Left lung (tissue), 10 donors: ENCODE data around the gene SOHLH1. TPM values are rescaled to one million over a fixed set of nuclear protein-coding genes. Genes with fewer than 3 reads are reported as not detected.

ENCODE experiments used
- ATAC-seq: fragments of 200-7000 bp; cut with Tn5 transposase; one replicate; pipeline ENCODE4 v1.9.1; 2020; ENCODE audit warnings: moderate library complexity
- DNase-seq, 4 donors: peaks; one replicate each; pipeline ENCODE4 v3.0.0-alpha.2; 2013 to 2020
- H3K27ac ChIP-seq, 2 donors: fragments of 200-600 bp; sonication (generic) in 1 of 2; one replicate each; pipeline versions ENCODE4 v1.5.0 to v1.8.0; 2020 to 2021
- H3K27me3 ChIP-seq, 2 donors: fragments of 200-600 bp; sonication (generic) in 1 of 2; one replicate each; pipeline versions ENCODE4 v1.5.0 to v1.8.0; 2020 to 2021
- H3K36me3 ChIP-seq, 2 donors: fragments of 200-600 bp; sonication (generic) in 1 of 2; one replicate each; pipeline versions ENCODE4 v1.5.0 to v1.8.0; 2020 to 2021
- H3K4me1 ChIP-seq, 2 donors: fragments of 200-600 bp; one replicate each; pipeline ENCODE4 v1.8.0; 2021
- H3K4me3 ChIP-seq, 2 donors: fragments of 200-600 bp; sonication (generic) in 1 of 2; one replicate each; pipeline versions ENCODE4 v1.5.0 to v1.8.0; 2020 to 2021; ENCODE audit warnings: mild to moderate bottlenecking in 1 of 2
- H3K9me3 ChIP-seq, 2 donors: fragments of 200-600 bp; sonication (generic) in 1 of 2; one replicate each; pipeline versions ENCODE4 v1.5.0 to v1.8.0; 2020 to 2021
- CTCF ChIP-seq, 2 donors: fragments of 200-600 bp; sonication (generic) in 1 of 2; IDR thresholded peaks; one replicate each; pipeline versions ENCODE4 v1.5.0 to v1.8.0; 2021; ENCODE audit warnings: antibody characterized with exemption in 2 of 2
- intact Hi-C, 2 donors: fragments of 100-400 bp; cut with DNase I; formaldehyde crosslinking; loops; one replicate each; pipeline versions ENCODE4 v1.11.2 to v1.14.2; 2022
- polyA plus RNA-seq, 6 donors: library from polyadenylated mRNA; unstranded; fragments of 120-200 nt; gene quantifications; one replicate each; pipeline ENCODE4 v1.2.1, GENCODE V29; 2013; ENCODE audit not compliant: insufficient read length in 6 of 6
- total RNA-seq, 2 donors: library from RNA; stranded (reverse); fragmentation: NEBNext Ultra II Directional; extraction: Animal tissue kit (Norgen Biotek cat#: 25700); gene quantifications; one replicate each; pipeline ENCODE4 v1.2.1, GENCODE V29; 2021
- donor health status: DM: no; HTN: yes; CAD: no.
- donor health status: DM: no; HTN: no; CAD: no.

The SOHLH1 gene
- total and polyA plus RNA-seq, 8 donors: not detected

- no peak for TF ChIP-seq CTCF (IDR thresholded peaks at IDR 0.05)
- Histone ChIP-seq H3K27ac (no peak overlapping the region), H3K9me3 (peaks cover 0 to 56% of the 10 kb centered on the region in 2 donors), H3K4me1 (no peaks in the 10 kb centered on the region), H3K4me3 (no peak overlapping the region), H3K36me3 (no peaks in the 10 kb centered on the region), H3K27me3 (no peaks in the 10 kb centered on the region)
- intact Hi-C loops: no loop called here
- DNase-seq (no peak), ATAC-seq (no peak)
These were observed 50.5 kb downstream of the SOHLH1 start for GRCh38 chr9:135648494-135649410.

- no peak for ATAC-seq
- intact Hi-C loops: no loop called here
- no peak for TF ChIP-seq CTCF (IDR thresholded peaks at IDR 0.05)
- no peaks in the 10 kb centered on the region for H3K36me3 ChIP-seq
- no peak overlapping the region for H3K4me3 ChIP-seq
- H3K27me3 ChIP-seq: no peaks in the 10 kb centered on the region
- no peak overlapping the region for H3K27ac ChIP-seq
- peaks cover 0 to 57% of the 10 kb centered on the region in 2 donors for H3K9me3 ChIP-seq
- no peaks in the 10 kb centered on the region for H3K4me1 ChIP-seq
- no peak for DNase-seq
These were observed 51.4 kb downstream of the SOHLH1 start for GRCh38 chr9:135647884-135648283.

- H3K4me1 ChIP-seq: no peaks in the 10 kb centered on the region
- ATAC-seq (no peak), DNase-seq (no peak)
- intact Hi-C loops: no loop called here
- no peak for TF ChIP-seq CTCF (IDR thresholded peaks at IDR 0.05)
- H3K27me3 ChIP-seq: peaks cover 0 to 8% of the 10 kb centered on the region in 2 donors
- peaks cover 0 to 57% of the 10 kb centered on the region in 2 donors for H3K9me3 ChIP-seq
- H3K36me3 ChIP-seq: no peaks in the 10 kb centered on the region
- no peak overlapping the region for H3K27ac ChIP-seq
- H3K4me3 ChIP-seq: no peak overlapping the region
These were observed 54.6 kb downstream of the SOHLH1 start for GRCh38 chr9:135644631-135645218.

Other genes starting within 250 kb of the SOHLH1 start
- 10 to 100 TPM; 18.1 to 20.7 TPM for gene PPP1R26, start 219.7 kb downstream of the SOHLH1 start, total RNA-seq
- 10 to 100 TPM; 25.3 to 37.7 (median 32.1) TPM for gene PPP1R26, start 219.7 kb downstream of the SOHLH1 start, polyA plus RNA-seq
- gene MRPS2, start 198.8 kb downstream of the SOHLH1 start, total RNA-seq: 10 to 100 TPM; 21.9 to 25.8 TPM
- 10 to 100 TPM; 33.5 to 43.3 (median 38.6) TPM for gene MRPS2, start 198.8 kb downstream of the SOHLH1 start, polyA plus RNA-seq
- not detected for gene LCN1, start 178.0 kb downstream of the SOHLH1 start, total RNA-seq
- gene LCN1, start 178.0 kb downstream of the SOHLH1 start, polyA plus RNA-seq: not detected
- gene OBP2A, start 153.4 kb downstream of the SOHLH1 start, total RNA-seq: not detected
- gene OBP2A, start 153.4 kb downstream of the SOHLH1 start, polyA plus RNA-seq: not detected
- gene PAEP, start 137.7 kb downstream of the SOHLH1 start, total RNA-seq: not detected
- gene PAEP, start 137.7 kb downstream of the SOHLH1 start, polyA plus RNA-seq: 1 to 10 TPM in 1 of 6 donors, under 1 TPM in 1, not detected in 4; 0.39 to 4.2 TPM
- not detected for gene GLT6D1, start 59.9 kb downstream of the SOHLH1 start, total RNA-seq
- not detected for gene GLT6D1, start 59.9 kb downstream of the SOHLH1 start, polyA plus RNA-seq
- gene LCN9, start 36.2 kb downstream of the SOHLH1 start, total RNA-seq: not detected
- gene LCN9, start 36.2 kb downstream of the SOHLH1 start, polyA plus RNA-seq: not detected
- gene KCNT1, start 2.7 kb upstream of the SOHLH1 start, total RNA-seq: under 1 TPM; 0.26 to 0.55 TPM
- gene KCNT1, start 2.7 kb upstream of the SOHLH1 start, polyA plus RNA-seq: under 1 TPM; 0.26 to 0.89 (median 0.41) TPM
- gene CAMSAP1, start 208.1 kb upstream of the SOHLH1 start, total RNA-seq: 10 to 100 TPM; 22.9 to 27.0 TPM
- gene CAMSAP1, start 208.1 kb upstream of the SOHLH1 start, polyA plus RNA-seq: 10 to 100 TPM; 20.4 to 26.5 (median 24.0) TPM